ENCODE results near the gene CDNF.
A peak's percentile ranks its signal among the peaks of the same experiment; 100 is the strongest.
"Not testable (repeated sequence)": the region's sequence is repeated elsewhere in the genome, so short reads cannot be mapped to it uniquely, and the experiment has no call there.

CDNF gene

DNA sequence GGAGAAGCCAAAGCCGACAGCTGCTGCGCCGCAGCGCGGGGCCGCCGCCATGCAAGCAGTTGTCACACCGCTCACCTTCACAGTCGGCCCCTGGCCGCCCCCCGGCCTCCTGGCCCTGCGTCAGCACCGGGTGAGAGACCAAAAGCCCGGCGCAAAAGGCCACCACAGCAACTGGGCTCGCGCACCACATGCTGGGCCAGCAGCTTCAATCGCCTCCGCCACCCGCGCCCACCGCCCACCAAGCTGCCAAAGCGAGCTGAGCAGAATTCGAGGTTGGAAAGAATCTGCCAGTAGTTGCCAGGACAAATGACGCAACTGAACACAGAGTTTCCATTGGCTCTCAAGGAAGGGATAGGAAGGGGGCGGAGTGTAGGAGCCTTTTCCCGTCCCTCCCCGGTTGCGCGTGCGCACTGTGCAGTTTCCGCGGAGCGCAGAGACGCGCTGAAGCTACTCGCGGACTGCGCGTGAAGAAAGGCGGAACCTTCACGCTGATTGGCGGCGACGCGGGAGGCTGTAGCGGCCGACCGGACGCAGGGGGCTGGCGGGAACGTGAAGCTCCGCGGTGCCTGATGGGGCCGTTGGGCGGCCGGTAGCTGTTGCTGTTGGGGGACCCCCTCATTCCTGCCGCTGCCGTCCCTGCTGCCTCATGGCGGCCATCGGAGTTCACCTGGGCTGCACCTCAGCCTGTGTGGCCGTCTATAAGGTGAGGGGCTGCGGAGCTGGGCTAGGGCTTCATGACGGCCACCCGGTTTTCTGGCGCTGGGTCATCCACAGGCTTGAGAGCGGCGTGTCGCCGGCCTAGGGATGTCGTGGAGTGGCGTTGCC is at the start of gene CDNF, which contains the start of the genes HSPA14 and MSANTD7:
CDNF (minus strand) TSS at position 281 of the 825 bp plus-strand sequence; CDS start at position 190, 91 bp downstream.
HSPA14 (plus strand) TSS at position 550 of the 825 bp plus-strand sequence; CDS start at position 647, 97 bp downstream.
MSANTD7 (plus strand) TSS at position 550 of the 825 bp plus-strand sequence. CDS start 3,979 bp downstream, outside the sequence.
- peak; percentile 99 for DNase-seq (ENCODE audit: low read depth)

DNA sequence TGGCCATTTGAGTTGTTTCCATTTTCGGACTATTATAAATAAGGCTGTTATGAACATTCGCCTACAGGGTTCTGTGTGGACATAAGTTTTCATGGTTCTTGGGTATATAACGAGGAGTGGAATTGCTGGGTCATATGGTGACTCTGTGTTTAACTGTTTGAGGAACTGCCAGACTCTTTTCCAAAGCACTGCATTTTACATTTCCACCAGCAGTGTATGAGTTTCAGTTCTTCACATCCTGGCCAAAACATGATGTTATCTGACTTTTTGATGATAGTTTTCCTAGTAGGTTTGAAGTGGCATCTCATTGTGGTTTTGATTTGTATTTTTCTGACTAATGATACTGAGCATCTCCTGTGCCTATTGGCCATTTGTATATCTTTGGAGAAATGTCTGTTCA is 46.2 kb upstream of the CDNF start:
- no peak for DNase-seq (ENCODE audit: low read depth)

DNA sequence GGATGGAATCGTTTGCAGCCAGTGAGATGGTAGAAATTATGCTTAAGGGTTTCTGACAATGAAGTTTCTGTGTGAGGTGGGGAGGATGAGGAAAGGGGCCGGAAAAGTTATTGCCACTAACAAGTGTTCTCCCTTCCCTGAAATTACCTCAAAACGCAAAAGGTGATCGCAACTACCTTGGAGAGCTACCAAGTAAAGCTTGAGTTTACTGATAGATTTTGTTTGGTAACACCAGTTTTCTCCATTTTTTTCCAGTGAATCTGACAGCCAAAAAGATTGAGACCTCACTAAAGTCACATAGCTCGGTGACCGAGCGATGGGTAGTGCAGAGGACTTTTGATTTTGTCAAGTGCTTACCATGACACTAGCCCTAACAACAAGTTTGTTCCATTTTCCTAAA is 42.4 kb upstream of the CDNF start:
- no peak for DNase-seq (ENCODE audit: low read depth)

DNA sequence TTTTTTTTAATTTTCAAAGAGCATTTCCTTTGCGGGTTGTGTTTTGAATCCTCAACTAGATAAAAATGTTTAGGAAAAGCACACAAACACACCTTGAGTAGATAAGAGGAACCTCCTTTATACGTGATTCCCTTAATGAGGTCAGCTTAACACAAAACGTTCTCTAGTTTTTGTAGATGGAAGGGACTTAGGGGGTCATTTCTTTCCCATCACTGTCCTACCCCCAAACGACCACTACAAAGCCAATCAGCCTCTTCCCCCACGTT is 42.0 kb upstream of the CDNF start:
- DNase-seq (ENCODE audit: low read depth): no peak

DNA sequence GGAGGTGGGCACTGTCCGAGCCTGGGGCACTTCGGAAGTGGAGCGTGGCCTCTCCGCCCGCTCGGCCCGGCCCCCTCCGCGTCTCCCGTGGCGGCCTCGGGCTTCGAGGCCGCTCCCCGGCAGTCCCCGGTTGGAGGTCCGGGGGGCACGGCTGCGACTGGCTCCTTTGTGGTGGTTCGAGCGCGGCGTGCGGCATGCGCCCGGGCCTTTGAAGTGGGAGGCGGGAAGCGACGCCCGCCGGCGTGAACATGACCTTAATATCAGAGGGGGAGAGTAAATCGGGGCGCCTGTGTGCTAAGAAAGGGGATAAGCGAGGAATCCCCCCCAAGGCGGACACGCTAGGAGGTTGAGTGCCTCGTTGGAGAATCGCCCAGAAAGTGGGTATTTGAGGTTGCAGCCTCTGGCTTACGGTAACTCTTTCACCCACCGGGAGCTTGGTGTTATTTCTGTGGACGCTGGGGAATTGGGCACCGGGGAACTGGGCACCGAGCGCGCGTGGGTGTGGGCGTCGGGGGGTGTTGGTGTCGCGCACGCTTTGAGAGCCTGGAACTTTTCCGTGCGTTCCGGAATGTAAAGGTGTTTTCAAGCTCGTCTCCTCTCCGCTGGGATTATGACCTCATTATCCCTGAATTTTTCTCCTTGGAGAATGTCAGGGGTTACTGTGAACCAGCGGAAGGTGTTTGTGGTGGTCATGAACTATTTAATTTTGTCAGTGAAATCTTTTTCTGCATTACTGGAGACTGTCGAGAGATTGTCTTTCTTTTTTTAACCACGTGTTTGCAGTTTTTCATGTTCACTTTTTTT is 41.5 kb upstream of the CDNF start:
- no peak for DNase-seq (ENCODE audit: low read depth)

DNA sequence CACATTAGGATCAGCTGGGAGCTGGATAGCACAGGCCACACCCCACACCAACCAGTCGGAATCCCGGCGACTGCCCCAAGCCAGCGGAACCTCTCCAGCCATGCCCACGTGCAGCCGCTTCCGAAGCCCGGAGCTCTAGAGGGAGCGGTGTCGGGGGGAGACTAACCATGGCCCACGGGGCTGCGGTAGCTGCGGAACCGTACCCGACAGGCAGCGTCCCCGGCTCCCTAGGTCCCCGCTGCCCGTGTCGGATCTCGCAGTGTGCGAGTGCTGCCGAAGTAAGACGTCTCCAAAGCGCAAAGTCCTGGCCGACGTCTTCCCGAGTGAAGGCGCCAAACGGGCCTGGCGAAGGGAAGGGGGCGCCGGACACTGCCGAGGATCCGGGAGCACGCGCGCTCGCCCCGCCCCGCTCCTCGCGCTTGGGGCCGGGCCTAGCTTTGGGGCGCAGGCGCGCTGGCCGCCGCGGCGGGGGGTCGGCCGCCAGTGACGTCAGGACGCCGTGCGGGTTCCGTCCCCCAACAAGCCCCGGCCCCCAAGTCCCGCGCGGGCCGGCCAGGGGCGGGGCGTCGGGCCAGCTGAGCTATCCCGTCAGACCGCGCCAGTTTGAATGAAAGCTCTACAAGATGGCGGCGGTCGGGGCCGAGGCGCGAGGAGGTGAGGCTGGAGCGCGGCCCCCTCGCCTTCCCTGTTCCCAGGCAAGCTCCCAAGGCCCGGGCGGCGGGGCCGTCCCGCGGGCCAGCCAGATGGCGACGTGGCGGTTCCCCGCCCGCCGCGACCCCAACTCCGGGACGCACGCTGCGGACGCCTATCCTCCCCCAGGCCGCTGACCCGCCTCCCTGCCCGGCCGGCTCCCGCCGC is 40.7 kb upstream of the CDNF start, which contains the start of gene SUV39H2:
SUV39H2 (plus strand) TSS at position 601 of the 858 bp plus-strand sequence; CDS start at position 624, 23 bp downstream.
- DNase-seq (ENCODE audit: low read depth): peak; percentile 93

DNA sequence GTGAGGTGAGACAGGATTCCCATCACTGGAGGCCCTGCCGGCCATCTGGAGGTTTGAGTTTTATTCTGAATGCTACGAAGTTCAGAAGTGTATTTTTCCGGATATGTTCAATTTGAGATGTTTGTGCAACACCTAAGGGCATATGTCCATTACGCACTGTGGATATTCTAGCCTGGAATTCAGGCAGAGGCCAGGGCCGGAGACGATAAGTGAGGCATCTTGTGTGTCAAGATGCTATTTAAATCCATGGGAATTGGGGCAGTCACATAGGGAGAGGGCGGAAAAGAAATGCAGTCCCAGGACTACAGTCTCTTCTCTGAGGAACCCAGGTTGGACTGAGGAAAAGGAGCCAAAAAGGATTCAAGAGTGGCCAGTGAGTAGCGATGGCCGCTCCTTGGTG is 38.9 kb upstream of the CDNF start:
- DNase-seq (ENCODE audit: low read depth): no peak

DNA sequence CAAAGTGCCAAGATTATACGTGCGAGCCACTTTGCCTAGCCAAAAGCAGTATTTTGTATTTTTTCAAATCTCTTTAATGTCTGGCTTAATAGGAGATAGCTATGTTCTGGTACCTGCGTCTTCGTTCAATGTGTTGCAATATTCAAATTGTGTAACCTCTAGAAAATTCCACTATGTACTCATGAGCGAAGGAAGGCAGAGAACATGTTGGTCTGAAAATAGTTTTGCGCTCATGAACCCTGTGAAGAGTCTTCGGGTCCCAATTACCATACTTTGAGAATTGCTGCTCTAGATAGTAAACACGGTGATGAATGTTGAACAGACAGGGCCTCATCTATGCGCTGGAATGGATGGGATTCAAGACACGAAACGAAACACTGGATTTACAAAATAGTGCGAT is 38.1 kb upstream of the CDNF start:
- DNase-seq (ENCODE audit: low read depth): no peak

DNA sequence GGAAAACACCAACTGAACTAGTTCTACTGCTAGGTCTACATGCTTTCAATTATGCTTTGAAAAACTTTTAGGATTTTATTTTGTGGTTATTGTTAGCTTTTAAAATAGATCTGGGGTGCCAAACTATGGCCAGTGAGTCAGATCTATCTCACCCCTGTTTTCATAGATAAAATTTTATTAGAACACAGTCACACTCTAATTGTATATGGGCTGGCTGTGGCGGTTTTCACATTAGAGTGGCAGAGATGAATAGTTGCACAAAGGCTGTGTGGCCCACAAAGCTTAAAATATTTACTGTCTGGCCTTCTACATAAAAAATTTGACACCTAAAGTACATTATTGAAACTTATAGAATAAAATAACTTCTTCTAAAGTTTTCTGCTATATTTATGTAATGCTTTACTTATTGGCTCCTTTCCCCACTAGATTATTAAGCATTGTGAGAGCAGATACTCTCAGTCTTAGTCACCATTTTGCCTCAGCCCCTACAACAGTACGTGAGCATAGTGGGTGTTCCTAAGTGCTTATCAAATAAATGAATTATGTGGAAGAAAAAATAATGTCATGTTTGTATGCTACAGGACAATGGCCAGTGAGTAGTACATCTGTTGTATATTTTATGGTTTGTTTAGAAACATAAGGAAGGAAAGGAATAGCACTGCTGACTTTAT is 35.4 kb upstream of the CDNF start:
- DNase-seq (ENCODE audit: low read depth): no peak

DNA sequence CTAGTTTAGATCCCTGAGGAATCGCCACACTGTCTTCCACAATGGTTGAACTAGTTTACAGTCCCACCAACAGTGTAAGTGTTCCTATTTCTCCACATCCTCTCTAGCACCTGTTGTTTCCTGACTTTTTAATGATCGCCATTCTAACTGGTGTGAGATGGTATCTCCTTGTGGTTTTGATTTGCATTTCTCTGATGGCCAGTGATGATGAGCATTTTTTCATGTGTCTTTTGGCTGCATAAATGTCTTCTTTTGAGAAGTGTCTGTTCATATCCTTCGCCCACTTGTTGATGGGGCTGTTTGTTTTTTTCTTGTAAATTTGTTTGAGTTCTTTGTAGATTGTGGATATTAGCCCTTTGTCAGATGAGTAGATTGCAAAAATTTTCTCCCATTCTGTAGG is 27.0 kb upstream of the CDNF start:
- DNase-seq (ENCODE audit: low read depth): not testable (repeated sequence)

DNA sequence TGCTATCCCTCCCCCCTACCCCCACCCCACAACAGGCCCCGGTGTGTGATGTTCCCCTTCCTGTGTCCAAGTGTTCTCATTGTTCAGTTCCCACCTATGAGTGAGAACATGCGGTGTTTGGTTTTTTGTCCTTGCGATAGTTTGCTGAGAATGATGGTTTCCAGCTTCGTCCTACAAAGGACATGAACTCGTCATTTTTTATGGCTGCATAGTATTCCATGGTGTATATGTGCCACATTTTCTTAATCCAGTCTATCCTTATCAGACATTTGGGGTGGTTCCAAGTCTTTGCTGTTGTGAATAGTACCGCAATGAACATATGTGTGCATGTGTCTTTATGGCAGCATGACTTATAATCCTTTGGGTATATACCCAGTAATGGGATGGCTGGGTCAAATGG is 26.6 kb upstream of the CDNF start:
- DNase-seq (ENCODE audit: low read depth): not testable (repeated sequence)

DNA sequence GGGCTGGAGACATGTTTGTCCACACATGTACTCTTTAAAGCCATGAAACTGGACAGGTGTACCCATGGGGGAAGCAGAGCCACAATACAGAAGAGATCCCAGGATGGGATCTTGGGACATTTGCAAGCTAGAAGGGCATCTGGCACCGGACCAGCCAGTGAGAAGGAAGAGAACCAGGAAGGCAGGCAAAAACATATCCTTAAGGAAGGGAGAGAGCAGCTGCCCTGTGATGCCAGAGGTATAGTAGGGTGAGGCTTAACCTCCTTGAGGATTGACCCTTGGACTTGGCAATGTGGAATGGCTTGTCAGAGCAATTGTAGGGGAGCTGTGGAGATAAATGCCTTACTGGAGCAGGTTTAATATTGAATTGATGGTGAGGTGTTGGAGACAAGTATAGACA is 23.0 kb upstream of the CDNF start:
- no peak for DNase-seq (ENCODE audit: low read depth)

DNA sequence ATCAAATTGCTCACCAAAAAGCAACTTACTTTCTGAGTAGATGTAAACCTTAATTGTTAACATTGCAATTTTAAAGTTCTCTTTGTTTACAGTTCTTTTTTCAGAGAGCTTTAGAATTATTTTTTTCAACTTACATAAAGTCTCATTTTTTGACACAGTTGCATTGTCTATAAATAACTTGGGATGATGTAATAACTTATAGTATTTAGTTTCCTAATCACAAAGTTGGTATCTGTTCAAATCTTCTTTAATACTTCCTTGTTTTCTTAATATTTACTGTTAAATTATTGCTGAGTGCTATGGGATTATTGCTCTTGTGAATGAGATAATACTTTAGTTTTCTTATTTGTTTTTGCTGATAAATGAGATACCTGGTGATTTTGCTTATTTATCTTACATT is 21.9 kb upstream of the CDNF start:
- DNase-seq (ENCODE audit: low read depth): no peak

DNA sequence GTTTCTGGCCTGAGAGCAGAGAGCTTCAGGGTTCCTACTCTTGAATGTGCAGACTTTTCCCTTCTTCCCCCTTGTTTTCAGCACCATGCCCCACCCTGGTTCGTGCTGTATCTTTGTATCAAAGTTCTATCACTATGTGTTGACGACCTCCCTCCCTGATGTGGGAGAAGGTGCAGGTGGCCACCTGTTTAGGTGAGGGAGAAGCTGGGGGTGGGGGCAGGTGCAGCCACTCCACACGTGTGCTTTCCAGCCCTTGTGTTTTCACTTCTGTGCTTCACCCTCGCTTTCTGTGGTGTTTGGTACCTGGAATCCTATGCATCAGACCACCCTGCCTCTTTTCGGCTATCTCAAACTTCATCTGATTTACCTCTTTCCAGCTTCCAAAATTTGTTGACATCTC is 21.2 kb upstream of the CDNF start:
- no peak for DNase-seq (ENCODE audit: low read depth)

DNA sequence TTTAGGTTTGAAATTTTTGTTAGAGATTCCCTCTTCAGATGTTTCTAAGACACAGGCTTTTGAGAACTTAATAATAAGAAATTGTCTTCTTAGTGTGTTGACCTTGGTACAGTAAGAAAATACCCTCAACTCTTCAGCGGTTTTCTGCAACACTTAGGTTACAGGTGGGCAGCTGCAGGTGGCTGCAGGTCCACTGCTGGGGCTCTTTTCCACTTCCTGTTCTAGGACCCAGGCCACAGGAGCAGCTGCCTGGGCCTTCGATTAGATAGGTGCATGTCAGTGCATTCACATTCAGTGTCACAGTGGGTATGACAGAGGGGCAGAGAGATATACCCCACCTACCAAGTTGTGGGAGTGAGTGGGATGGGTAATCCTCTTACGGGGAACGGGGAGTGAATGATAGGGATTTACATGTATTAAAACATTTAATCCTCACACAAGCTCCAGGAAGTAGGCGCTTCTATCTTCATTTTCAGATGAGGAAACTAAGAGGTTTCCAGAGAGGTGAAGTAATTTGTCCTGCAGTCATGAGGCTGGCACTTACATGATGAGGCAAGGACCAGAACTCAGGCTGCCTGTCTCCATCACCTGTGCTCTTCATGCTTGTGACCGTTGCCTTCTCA is 20.6 kb upstream of the CDNF start:
- no peak for DNase-seq (ENCODE audit: low read depth)

DNA sequence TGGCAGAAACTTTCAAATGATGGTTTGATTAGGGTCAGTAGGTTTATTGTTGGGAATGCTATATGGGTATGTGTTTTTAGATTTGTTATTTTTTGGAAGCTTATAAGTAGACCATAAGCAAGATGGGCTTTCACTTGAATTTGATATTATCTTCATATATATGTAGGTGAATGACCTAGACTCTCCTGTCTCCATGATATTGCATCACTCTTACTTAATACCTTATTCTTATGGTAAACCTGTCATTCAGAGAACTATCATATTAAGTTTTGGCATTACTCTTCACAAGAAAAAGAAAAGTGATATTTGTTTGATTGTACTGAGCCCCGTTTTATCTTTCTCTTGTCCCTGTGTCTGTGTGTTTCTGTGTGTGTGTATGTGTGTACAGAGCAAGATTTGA is 17.6 kb upstream of the CDNF start:
- no peak for DNase-seq (ENCODE audit: low read depth)

DNA sequence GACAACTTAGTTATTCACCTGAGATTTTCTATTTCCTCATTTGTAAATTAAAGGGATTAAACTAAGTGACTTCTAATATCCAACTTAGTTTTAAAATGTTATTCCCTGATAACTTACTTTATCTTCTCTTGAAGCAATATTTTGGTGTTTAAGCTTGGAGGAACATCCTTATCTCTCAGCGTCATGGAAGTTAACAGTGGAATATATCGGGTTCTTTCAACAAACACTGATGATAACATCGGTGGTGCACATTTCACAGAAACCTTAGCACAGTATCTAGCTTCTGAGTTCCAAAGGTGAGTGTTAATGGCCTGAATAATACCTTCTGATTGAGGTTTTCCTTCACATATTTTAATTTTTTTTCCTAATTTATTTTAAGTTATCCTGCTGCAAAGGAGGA is 14.4 kb upstream of the CDNF start:
- no peak for DNase-seq (ENCODE audit: low read depth)

DNA sequence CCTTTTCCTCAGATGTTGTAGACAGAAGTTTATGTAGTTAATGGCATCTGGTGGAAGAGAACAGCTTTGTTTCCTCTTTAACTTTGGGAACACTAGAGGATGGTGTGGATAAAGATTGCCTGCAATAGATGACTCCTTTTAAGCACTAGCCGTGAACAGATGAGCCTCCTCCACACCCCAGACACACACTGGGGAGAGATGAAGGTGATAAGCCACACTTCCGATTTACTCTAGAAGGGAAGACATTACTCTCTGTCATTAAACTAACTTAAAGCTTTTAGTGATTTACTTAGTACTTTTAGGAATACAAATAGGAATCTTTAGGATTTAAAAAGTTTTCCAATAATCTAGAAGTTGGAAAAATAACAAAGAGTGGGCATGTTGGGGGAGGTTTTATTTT is 7.1 kb upstream of the CDNF start:
- DNase-seq (ENCODE audit: low read depth): no peak

DNA sequence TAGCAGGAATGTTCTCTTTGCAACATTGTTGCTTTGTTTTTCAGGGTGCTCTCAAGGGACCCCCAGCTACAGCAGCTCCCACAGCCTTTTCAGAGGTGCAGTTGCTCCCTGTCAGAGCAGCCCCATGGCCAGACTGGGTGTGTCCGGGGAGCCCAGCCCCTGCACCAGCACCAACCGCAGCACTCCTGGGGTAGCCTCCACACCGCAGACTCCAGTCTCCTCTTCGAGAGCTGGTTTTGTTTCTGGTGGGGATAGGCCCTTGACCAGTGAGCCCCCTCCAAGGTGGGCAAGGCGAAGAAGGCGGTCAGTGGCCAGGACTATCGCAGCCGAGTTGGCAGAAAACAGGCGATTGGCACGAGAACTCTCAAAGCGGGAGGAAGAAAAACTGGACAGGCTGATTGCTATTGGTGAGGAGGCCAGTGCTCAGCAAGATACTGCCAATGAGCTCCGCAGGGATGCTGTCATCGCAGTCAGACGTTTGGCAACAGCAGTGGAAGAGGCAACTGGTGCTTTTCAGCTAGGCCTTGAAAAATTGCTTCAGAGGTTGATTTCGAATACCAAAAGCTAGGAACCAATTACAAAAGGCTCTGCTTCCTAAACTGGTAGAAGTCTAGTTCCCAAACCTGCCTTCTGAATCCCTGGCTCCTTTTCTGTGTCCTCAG is 5.6 kb upstream of the CDNF start:
- DNase-seq (ENCODE audit: low read depth): no peak

DNA sequence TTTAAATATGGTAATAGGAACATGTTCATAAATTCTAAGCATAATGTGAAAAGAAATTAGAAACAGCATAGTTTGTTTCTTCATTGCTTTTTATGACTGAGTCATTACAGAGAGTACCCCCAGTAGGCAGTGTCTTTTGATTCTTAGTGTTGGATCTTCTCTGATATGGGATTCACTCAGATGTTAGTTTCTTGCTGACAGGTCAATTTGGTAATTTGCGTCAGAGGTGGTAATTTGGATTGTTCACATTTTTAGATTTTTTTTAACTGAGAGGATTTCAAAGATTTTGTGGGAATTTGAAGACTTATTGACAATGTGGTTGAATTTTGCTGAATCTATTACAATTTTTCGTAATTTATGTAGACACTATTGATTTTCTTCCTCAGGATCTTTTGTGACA is 2.3 kb upstream of the CDNF start:
- DNase-seq (ENCODE audit: low read depth): no peak

DNA sequence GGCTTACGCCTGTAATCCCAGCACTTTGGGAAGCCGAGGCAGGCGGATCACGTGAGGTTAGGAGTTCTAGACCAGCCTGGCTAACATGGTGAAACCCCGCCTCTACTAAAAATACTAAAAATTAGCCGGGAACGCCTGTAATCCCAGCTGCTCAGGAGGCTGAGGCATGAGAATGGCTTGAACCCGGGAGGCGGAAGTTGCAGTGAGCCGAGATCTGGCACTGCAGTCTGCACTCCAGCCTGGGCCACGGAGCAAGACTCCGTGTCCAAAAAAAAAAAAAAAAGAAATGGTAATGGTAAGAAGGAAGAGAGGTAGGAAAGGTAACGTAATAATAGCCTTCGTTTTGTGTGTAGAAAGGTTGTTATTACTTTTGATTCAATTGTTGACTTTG is 1.5 kb upstream of the CDNF start:
- DNase-seq (ENCODE audit: low read depth): no peak
